Thyroid gland (tissue), 4 donors: ENCODE measurements around the gene HOMER2. TPM values are rescaled to one million over a fixed set of nuclear protein-coding genes. Genes with fewer than 3 reads are reported as not detected.

Experiments
- DNase-seq, 2 donors: peaks; one replicate each; pipeline ENCODE4 v3.0.0-alpha.2; 2019
- H3K27ac ChIP-seq, 3 donors: fragments of 200-600 bp; sonication (generic); 1 replicate in 2 of 3; 2 replicates in 1 of 3; pipeline ENCODE4 v1.5.1; 2016 to 2019; ENCODE audit warnings: mild to moderate bottlenecking in 1 of 3, moderate library complexity in 1 of 3
- H3K27me3 ChIP-seq: fragments of 200-600 bp; sonication (generic); one replicate; pipeline ENCODE4 v1.5.1; 2019
- H3K36me3 ChIP-seq, 2 donors: fragments of 200-600 bp; sonication (generic); one replicate each; pipeline ENCODE4 v1.5.1; 2016 to 2019
- H3K4me1 ChIP-seq, 2 donors: fragments of 200-600 bp; sonication (generic); one replicate each; pipeline ENCODE4 v1.5.1; 2017 to 2019
- H3K4me3 ChIP-seq, 3 donors: fragments of 200-600 bp; sonication (generic); replicated peaks in 1 of 3; 1 replicate in 2 of 3; 2 replicates in 1 of 3; pipeline ENCODE4 v1.5.1; 2016; ENCODE audit warnings: mild to moderate bottlenecking in 1 of 3
- H3K9me3 ChIP-seq: fragments of 200-600 bp; sonication (generic); one replicate; pipeline ENCODE4 v1.5.1; 2017
- POLR2A ChIP-seq, 2 donors: fragments of 450-650 bp; IDR thresholded peaks; one replicate each; pipeline ENCODE4 v1.6.1; 2017; ENCODE audit warnings: antibody characterized with exemption in 2 of 2, mild to moderate bottlenecking in 2 of 2, moderate library complexity in 1 of 2
- WGBS, 2 donors: methylation state at CpG; one replicate each; pipeline ENCODE4 v1.1.5; 2017; 5-methylcytosine and 5-hydroxymethylcytosine counted together
- intact Hi-C: fragments of 100-400 bp; cut with DNase I; formaldehyde crosslinking; loops from one replicate; pipeline ENCODE4 v1.15.1; 2023
- total RNA-seq, 4 donors: library from RNA; depleted of rRNA; stranded (reverse); fragments of >200 nt; gene quantifications; one replicate each; pipeline ENCODE4 v1.2.3, GENCODE V29; 2016
- TF ChIP-seq, protein P1 (sequence below), 6 experiments: fragments of 200-600 bp in 3 of 6; fragments of 450-650 bp in 3 of 6; sonication (generic) in 3 of 6; IDR thresholded peaks; one replicate each; pipeline ENCODE4 v1.5.1; 2016 to 2019; ENCODE audit warnings: antibody characterized with exemption in 6 of 6, mild to moderate bottlenecking in 2 of 6, inconsistent platforms in 1 of 6, moderate library complexity in 1 of 6

Gene HOMER2
- total RNA-seq, 4 donors from 2014 or later, result 89.1 to 211 (median 122) TPM

DNA sequence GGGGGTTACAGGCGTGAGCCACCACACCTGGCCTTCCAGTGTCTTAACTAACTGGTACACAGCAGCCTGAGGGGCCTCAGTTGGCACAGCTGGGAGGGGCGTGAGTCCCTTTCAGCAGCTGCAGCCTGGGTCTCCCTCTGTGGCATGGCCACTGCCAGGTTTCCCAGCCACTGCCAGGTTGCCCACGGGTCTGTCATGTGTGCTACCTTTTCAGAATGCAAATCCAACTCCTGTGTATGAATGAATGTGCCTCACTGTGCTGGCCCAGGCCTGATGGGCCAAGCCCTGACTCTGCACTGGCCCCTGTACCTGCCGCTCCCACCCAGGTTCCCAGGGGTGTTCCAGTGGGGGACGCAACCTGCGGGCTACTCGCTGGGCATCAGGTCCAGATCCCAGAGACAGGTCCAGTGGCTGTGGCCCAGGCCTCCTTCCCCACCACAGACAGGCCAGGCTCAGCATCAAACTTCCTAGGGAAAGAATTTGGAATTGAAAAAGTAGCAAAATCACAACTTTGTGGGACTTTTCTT is 117.1 kb downstream of the HOMER2 start:
- no peak overlapping the region for H3K27ac ChIP-seq
- intact Hi-C loops, result no loop called here

DNA sequence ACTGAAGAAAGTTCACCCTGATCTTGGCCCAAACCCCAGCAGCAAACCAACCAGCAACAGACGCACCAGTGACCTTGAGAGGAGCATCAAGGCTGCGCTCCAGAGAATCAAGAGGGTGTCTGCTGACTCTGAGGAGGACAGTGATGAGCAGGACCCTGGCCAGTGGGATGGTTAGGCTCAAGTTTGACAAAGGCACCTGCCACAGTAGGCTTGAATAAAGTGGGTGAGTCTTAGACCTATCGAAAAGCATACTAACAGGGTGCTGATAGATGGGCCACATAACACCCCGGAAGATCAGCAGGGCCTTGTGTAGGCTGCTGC is 119.2 kb downstream of the HOMER2 start:
- no peak for TF ChIP-seq POLR2A (IDR thresholded peaks at IDR 0.05)
- TF ChIP-seq, protein P1, sequence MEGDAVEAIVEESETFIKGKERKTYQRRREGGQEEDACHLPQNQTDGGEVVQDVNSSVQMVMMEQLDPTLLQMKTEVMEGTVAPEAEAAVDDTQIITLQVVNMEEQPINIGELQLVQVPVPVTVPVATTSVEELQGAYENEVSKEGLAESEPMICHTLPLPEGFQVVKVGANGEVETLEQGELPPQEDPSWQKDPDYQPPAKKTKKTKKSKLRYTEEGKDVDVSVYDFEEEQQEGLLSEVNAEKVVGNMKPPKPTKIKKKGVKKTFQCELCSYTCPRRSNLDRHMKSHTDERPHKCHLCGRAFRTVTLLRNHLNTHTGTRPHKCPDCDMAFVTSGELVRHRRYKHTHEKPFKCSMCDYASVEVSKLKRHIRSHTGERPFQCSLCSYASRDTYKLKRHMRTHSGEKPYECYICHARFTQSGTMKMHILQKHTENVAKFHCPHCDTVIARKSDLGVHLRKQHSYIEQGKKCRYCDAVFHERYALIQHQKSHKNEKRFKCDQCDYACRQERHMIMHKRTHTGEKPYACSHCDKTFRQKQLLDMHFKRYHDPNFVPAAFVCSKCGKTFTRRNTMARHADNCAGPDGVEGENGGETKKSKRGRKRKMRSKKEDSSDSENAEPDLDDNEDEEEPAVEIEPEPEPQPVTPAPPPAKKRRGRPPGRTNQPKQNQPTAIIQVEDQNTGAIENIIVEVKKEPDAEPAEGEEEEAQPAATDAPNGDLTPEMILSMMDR (IDR thresholded peaks at IDR 0.05), result no peak
- Histone ChIP-seq H3K27ac (no peak overlapping the region), H3K4me1 (no peaks in the 10 kb centered on the region), H3K4me3 (no peak overlapping the region), H3K36me3 (peaks cover 76 to 78% of the 10 kb centered on the region in 2 donors), H3K9me3 (no peaks in the 10 kb centered on the region), H3K27me3 (no peaks in the 10 kb centered on the region)
- intact Hi-C loops, result no loop called here
- DNase-seq, result no peak
- 96% methylated on average over 4 of the region's 4 CpGs for WGBS, 2 donors

More for the DNA sequence above, 117.1 kb downstream of the HOMER2 start:
- no peak for DNase-seq
- Histone ChIP-seq H3K36me3 (peaks cover 62 to 64% of the 10 kb centered on the region in 2 donors), H3K4me1 (no peaks in the 10 kb centered on the region), H3K27me3 (no peaks in the 10 kb centered on the region), H3K9me3 (no peaks in the 10 kb centered on the region), H3K4me3 (no peak overlapping the region)
- whole genome bisulfite sequencing, 2 donors, result 98 to 100% methylated on average over 5 to 6 of the region's 7 CpGs
- TF ChIP-seq POLR2A (IDR thresholded peaks at IDR 0.05), result no peak
- TF ChIP-seq, protein P1 (IDR thresholded peaks at IDR 0.05), result no peak

DNA sequence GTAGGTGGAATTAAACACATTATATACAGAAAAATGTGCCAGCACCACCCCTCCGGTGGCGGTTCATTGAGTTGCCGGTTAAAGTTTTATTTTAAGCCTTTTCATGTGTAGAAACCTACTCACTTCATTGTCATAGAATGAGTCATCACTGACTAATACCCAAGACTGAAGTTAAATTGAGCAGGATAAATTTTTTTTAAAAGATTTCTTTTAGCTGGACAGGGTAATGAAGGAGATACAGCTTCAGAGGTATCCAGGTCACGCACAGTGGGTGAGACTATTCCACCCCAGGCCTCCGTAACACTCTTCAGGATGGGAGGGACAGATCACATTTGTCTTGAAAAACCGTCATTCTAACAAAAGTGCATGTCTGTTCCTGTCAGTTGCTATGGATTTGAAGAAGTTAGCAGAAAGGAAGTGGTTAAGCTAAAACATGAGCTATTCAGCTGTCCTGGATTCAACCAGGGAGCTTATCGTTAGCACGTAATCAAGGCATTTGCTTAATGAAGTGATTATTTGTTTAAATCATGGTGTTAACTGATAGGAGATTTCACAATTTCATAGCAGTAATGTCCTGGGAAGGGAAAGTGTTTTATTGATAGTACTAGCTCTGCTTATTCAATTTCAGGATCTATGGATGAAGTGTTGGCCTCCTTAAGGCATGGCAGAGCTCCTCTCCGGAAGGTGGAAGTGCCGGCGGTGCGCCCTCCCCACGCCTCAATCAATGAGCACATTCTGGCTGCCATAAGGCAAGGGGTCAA is 119.7 kb downstream of the HOMER2 start:
- Histone ChIP-seq H3K4me3 (no peak overlapping the region), H3K36me3 (peaks cover 81 to 83% of the 10 kb centered on the region in 2 donors), H3K27me3 (no peaks in the 10 kb centered on the region), H3K4me1 (no peaks in the 10 kb centered on the region), H3K9me3 (no peaks in the 10 kb centered on the region), H3K27ac (no peak overlapping the region)
- intact Hi-C loops, result no loop called here
- WGBS, 2 donors, result 82 to 91% methylated on average over 13 of the region's 13 CpGs
- DNase-seq, result no peak
- TF ChIP-seq POLR2A (IDR thresholded peaks at IDR 0.05), result no peak
- TF ChIP-seq, protein P1 (IDR thresholded peaks at IDR 0.05), result no peak

DNA sequence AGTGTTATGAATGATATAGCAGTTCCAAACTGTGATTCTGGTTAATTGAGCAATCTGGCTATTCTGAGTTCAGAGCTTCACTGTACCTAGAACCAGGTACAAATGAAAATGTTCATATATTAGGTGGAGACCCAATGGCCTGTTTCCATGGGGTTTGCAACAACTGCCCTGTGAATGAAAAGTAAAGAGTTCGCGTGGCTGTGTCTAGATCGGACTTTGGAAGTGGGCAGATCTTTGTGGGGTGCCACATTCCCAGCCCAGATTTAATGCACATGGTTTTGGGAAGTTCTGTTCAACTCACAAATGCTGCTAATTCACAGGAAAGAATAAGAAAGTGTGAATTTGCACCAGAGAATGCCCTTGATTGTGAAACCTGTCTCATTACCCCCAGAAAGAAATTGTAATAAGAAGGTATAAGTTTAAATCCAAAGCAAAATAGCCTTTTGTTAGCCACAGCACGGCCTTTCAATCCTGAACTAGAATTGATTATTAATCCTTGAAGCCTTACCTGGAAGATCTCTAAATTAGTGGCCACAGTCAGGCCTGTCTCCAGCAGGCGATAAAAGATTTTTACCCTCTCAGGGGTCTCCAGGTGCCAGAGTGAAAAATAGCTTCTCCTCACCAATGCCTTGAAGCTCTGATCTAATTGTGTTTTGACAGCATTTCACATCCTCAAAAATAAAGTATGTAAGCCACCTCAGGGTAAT is 120.5 kb downstream of the HOMER2 start:
- no peak for TF ChIP-seq POLR2A (IDR thresholded peaks at IDR 0.05)
- TF ChIP-seq, protein P1 (IDR thresholded peaks at IDR 0.05), result no peak
- Histone ChIP-seq H3K27ac (no peak overlapping the region), H3K36me3 (peaks cover 84 to 88% of the 10 kb centered on the region in 2 donors), H3K4me1 (no peaks in the 10 kb centered on the region), H3K4me3 (no peak overlapping the region), H3K9me3 (no peaks in the 10 kb centered on the region), H3K27me3 (no peaks in the 10 kb centered on the region)
- WGBS, 2 donors, result 93 to 95% methylated on average over 5 of the region's 5 CpGs
- intact Hi-C loops, result no loop called here
- no peak for DNase-seq
